Tibial artery (tissue), 4 donors: Measurements from ENCODE around the gene BIN2.
A peak's percentile ranks its signal among the peaks of the same experiment; 100 is the strongest.

Source experiments
- DNase-seq, 2 donors: peaks; one replicate each; pipeline ENCODE4 v3.0.0-alpha.2; 2019
- H3K27ac ChIP-seq, 2 donors: fragments of 200-600 bp; sonication (generic) in 1 of 2; 1 replicate in 1 of 2; 2 replicates in 1 of 2; pipeline ENCODE4 v1.5.1; 2018 to 2019; ENCODE audit warnings: mild to moderate bottlenecking in 1 of 2
- H3K27me3 ChIP-seq, 2 donors: fragments of 200-600 bp; sonication (generic) in 1 of 2; one replicate each; pipeline versions ENCODE4 v1.5.1 to v1.6.0; 2016 to 2019
- H3K36me3 ChIP-seq, 3 donors: fragments of 200-600 bp; sonication (generic) in 2 of 3; one replicate each; pipeline ENCODE4 v1.5.1; 2016 to 2019; ENCODE audit warnings: mild to moderate bottlenecking in 2 of 3
- H3K4me1 ChIP-seq, 4 donors: fragments of 200-600 bp; sonication (generic) in 2 of 4; 1 replicate in 3 of 4; 2 replicates in 1 of 4; pipeline ENCODE4 v1.5.1; 2016 to 2019
- H3K4me3 ChIP-seq, 2 donors: fragments of 200-600 bp; sonication (generic) in 1 of 2; 1 replicate in 1 of 2; 2 replicates in 1 of 2; pipeline ENCODE4 v1.5.1; 2018 to 2019; ENCODE audit warnings: mild to moderate bottlenecking in 2 of 2
- H3K9me3 ChIP-seq, 3 donors: fragments of 200-600 bp; sonication (generic) in 1 of 3; one replicate each; pipeline ENCODE4 v1.5.1; 2016 to 2019
- intact Hi-C: fragments of 100-400 bp; cut with DNase I; formaldehyde crosslinking; loops from one replicate; pipeline ENCODE4 v1.15.0; 2023; ENCODE audit warnings: low total_unique reads
- TF ChIP-seq, protein P1 (sequence below), 2 experiments: fragments of 200-600 bp in 1 of 2; fragments of 450-650 bp in 1 of 2; IDR thresholded peaks; one replicate each; pipeline ENCODE4 v1.5.1; 2017 to 2019; ENCODE audit warnings: antibody characterized with exemption in 2 of 2, mild to moderate bottlenecking in 1 of 2, moderate library complexity in 1 of 2

BIN2 gene

DNA sequence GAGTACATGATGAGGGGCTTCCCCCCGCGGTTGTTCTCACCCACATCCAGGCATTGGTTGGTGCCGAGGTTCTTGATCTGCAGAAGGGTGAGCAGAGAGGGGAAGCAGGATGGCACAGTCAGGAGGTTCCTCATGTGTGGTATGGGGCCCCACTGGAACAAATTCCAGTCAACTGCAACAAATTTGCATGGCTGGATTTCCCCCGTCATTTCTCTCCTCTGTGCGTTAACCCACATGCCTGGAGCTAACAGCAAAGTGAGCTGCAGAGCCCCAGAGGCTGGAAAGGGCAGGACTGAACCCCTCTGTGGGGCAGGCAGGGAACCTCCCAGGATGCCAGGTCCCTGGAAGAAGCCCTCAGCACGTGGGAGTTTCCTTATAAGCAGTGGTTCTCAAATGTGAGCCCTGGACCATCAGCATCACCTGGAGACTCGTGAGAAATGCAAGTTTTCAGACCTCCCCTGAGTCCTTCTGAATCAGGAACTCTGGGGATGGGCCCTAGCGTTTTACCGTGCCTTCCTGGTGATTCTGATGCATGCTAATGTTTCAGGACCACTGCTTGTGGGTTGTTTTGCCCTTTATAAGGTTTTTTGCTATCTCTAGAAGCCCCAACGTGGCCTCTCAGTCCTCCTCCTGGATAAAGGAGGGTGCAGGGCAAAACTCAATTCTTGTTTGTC is 33.5 kb upstream of the BIN2 start:
- DNase-seq = no peak
- Histone ChIP-seq H3K4me3 (no peak overlapping the region), H3K4me1 (no peaks in the 10 kb centered on the region), H3K36me3 (peaks cover 0 to 25% (median 0%) of the 10 kb centered on the region in 3 donors), H3K27me3 (no peaks in the 10 kb centered on the region), H3K9me3 (no peaks in the 10 kb centered on the region), H3K27ac (no peak overlapping the region)
- TF ChIP-seq, protein P1, sequence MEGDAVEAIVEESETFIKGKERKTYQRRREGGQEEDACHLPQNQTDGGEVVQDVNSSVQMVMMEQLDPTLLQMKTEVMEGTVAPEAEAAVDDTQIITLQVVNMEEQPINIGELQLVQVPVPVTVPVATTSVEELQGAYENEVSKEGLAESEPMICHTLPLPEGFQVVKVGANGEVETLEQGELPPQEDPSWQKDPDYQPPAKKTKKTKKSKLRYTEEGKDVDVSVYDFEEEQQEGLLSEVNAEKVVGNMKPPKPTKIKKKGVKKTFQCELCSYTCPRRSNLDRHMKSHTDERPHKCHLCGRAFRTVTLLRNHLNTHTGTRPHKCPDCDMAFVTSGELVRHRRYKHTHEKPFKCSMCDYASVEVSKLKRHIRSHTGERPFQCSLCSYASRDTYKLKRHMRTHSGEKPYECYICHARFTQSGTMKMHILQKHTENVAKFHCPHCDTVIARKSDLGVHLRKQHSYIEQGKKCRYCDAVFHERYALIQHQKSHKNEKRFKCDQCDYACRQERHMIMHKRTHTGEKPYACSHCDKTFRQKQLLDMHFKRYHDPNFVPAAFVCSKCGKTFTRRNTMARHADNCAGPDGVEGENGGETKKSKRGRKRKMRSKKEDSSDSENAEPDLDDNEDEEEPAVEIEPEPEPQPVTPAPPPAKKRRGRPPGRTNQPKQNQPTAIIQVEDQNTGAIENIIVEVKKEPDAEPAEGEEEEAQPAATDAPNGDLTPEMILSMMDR (IDR thresholded peaks at IDR 0.05) = no peak
- intact Hi-C loops = no loop called here

DNA sequence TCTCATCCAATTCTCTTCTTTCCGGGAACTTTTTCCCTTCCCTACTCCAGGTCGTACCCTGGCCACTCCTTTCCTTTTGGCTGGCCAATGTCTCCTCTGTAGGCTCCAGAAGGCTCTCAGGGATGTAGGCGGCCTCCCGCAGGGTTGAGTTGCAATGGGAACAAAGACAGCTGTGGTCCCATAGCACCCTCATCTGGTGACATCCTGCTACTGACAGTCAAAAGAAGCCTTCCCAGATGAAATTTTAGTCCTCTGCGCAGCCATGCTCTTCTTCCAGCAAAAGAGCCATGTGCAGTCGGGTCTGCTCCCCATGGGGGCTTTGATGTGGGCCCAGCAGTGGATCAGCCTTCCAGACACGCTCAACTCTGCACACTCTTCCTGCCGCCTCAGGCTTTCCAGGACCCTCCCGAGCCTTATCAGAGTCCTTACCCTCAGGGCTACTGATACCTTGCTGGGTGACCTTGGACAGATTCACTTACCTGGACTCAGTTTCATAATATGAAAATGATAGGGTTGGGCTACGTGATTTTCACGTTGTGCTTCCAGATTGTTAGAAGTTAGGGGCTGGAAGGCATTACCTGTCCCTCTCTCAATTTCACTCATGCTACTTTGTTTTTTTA is 28.0 kb upstream of the BIN2 start:
- H3K36me3 ChIP-seq = peaks cover 0 to 1% (median 0%) of the 10 kb centered on the region in 3 donors

DNA sequence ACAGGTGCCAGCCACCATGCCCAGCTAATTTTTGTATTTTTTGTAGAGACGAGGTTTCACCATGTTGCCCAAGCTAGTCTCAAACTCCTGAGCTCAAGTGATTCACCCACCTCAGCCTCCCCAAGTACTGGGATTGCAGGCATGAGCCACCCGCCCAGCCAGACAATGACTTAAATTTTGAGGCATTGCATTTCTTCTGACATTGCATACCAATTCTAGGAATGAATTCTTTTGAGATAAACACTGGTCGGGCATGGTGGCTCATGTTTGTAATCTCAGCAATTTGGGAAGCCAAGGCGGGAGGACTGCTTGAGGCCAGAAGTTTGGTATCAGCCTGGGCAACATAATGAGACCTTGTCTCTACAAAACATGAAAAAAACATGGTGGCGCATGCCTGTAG is 25.1 kb upstream of the BIN2 start:
- Histone ChIP-seq H3K4me3 (no peak overlapping the region), H3K4me1 (no peaks in the 10 kb centered on the region), H3K9me3 (no peaks in the 10 kb centered on the region), H3K27me3 (no peaks in the 10 kb centered on the region), H3K27ac (no peak overlapping the region), H3K36me3 (no peaks in the 10 kb centered on the region)
- TF ChIP-seq, protein P1 (IDR thresholded peaks at IDR 0.05) = no peak
- DNase-seq = no peak
- intact Hi-C loops = no loop called here

More for the DNA sequence above, 28.0 kb upstream of the BIN2 start:
- H3K27me3 ChIP-seq = no peaks in the 10 kb centered on the region
- no peaks in the 10 kb centered on the region for H3K4me1 ChIP-seq
- no peak overlapping the region for H3K4me3 ChIP-seq
- TF ChIP-seq, protein P1 (IDR thresholded peaks at IDR 0.05) = peak; percentile 20 to 29
- no peak for DNase-seq
- no peak overlapping the region for H3K27ac ChIP-seq
- intact Hi-C loops = no loop called here
- no peaks in the 10 kb centered on the region for H3K9me3 ChIP-seq

DNA sequence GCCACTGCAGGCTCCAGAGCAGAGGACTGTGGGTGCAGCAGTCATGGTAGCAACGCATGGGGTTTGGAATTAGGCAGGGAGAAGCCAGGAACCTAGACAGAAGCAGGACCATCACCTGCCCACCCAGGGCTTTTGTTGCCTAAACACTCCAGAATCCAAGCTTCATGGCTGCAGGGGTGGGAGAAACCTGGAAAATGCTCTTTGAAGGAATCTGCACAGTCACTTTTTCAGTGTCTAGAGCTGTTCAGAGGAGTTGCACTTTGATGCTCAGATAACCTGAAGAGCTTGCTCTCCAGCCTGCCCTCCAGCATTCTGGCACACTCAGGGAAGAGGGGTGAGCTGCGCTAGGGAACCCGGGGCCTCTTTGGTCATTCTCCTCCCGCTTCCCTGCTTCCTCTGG is 24.1 kb upstream of the BIN2 start:
- Histone ChIP-seq H3K36me3 (no peaks in the 10 kb centered on the region), H3K4me3 (no peak overlapping the region), H3K9me3 (no peaks in the 10 kb centered on the region), H3K4me1 (no peaks in the 10 kb centered on the region), H3K27ac (no peak overlapping the region), H3K27me3 (no peaks in the 10 kb centered on the region)
- intact Hi-C loops = no loop called here
- no peak for DNase-seq
- TF ChIP-seq, protein P1 (IDR thresholded peaks at IDR 0.05) = no peak

DNA sequence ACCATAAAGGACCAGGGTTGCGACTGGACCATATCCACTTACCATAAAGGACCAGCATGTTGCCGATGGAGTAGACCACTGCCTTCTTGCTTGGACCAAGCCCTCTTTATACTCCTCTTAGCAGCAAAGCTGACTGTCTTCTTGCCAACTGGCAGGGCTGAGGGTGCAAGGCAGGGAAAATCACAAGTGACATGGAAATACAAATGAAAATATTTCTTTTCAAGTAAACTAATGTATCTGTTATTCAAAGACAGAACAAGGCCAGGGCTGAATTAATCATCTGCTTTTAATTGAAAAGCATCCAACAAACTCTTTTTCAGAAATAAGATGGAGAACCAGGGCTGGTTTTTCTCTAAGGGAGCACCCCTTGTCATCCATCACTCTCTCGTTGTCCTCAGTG is 22.6 kb upstream of the BIN2 start, which contains the start of gene CELA1:
CELA1 (minus strand) TSS at position 99 of the 400 bp plus-strand sequence; CDS start at position 58, 41 bp downstream.
- Histone ChIP-seq H3K4me1 (no peaks in the 10 kb centered on the region), H3K27ac (no peak within 1 kb of the TSS), H3K4me3 (no peak within 1 kb of the TSS), H3K36me3 (no peaks in the 10 kb centered on the region), H3K27me3 (no peaks in the 10 kb centered on the region), H3K9me3 (no peaks in the 10 kb centered on the region)
- DNase-seq = no peak
- TF ChIP-seq, protein P1 (IDR thresholded peaks at IDR 0.05) = no peak
- intact Hi-C loops = no loop called here
